Stimulated activated CD4-positive, alpha-beta T cell treated with anti-CD3 and anti-CD28 coated beads, Interleukin-2, amount 100 ng/mL, for 24 hours (primary cell): ENCODE measurements around the gene CTPS1.

ENCODE experiments used
- DNase-seq, 2 donors: peaks; one replicate each; pipeline ENCODE4 v3.0.0-alpha.2; 2020

Gene CTPS1

GRCh38 chr1:41003127-41003639, 23.7 kb downstream of the CTPS1 start:
- DNase-seq = no peak

- peak; percentile 84 to 85 for DNase-seq
These were observed 24.2 kb downstream of the CTPS1 start for GRCh38 chr1:41003640-41004220.

DNA sequence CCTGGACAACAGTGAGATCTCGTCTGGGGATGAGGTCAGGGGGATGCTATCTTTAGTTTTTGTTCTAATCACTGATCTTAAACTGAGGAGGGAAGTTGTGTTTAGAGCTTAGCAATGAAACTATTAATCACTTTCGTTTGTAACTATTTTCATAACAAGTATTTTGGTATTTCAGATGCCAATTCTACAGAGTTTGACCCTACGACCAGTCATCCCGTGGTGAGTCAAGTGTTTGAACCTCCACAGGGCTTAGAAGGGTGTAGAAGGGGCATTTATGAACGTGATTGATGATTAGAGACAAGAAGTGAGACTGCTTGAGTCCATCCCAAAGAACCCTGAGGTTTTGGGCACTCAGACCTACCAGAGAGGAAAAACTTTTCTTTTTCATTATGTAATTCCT, 26.4 kb downstream of the CTPS1 start:
- DNase-seq = no peak

DNA sequence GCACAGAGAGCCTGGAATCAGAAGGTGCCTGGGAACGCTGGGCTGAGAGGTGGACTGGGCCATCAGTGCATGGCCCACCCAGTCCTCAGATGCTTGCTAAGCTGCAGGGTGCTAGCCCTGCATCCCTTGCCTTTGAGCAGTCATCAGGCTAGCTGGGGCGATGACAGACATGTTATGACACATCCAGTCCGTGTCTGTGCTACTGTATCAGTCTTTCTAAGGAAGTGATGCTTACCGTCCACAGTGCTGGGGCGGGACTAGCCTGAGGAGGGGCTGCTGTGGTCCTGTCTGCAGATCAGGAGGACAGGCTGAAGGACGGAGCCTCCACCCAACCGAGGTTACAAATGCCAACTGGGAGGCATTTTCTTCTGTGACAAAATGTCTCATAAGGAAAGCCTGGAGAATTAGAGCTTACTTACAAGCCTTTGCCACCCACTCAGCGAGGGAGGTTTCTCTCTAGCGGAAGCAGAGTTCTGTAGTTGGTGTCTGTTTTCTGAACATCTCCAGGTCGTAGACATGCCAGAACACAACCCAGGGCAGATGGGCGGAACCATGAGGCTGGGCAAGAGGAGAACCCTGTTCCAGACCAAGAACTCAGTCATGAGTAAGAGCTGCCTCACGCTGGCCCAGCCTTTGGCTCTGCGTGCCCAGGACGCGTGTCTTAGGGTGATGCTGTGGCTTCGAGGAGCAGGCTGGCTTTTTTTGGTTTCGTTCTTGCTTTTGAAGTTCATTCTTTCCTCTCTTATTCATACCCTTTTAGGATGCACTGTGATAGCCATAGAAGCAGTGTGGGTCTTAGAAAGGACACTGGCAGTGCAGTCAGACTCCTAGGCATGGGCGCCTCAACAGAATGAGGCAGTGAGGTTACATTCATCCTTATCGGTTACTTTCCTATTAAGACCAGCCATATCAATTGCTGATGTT, 27.7 kb downstream of the CTPS1 start:
- DNase-seq = no peak

GRCh38 chr1:41009466-41009865, 30.0 kb downstream of the CTPS1 start:
- no peak for DNase-seq

DNA sequence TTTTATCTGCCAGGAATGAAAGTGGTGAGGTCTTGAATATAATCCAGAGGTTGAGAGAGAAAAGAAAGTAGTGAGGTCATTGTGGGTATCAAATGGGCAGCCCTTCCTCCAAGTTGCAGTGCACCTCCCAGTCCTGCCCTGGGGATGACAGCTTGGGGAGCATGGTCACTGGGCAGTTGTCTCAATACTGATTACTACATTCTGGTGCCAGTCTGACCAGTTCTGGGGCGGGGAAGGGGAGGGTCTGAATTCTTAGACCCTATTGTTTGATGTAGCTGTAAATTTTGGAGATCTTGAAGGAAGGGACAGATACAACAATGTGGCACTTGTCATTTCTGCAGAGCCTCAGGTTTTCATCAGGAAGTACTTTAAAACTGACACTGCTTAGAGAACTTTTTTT, 30.8 kb downstream of the CTPS1 start:
- DNase-seq = no peak

- DNase-seq = no peak
These were observed 33.5 kb downstream of the CTPS1 start for GRCh38 chr1:41013024-41013423.

- no peak for DNase-seq
These were observed 34.3 kb downstream of the CTPS1 start for GRCh38 chr1:41013796-41014195.

DNA sequence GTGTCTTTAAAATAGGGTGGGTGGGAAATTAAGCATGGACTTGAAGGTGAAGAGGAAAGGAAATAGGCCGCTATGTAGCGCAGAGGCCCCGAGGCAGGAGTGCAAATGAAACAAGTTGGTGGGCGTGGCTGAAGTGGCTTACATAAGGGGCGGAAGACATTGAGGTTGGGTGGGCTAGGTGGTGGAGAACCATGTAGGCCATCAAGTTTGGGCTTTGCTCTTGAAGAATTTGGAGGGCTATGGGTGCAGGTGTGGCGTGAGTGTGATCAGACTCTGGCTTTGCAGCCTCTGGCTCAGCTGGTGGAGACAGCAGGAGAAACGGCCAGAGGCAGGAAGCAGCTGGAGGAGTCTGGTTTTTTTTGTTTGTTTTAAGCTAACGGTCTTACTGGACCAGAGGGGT, 35.4 kb downstream of the CTPS1 start:
- DNase-seq = no peak

DNA sequence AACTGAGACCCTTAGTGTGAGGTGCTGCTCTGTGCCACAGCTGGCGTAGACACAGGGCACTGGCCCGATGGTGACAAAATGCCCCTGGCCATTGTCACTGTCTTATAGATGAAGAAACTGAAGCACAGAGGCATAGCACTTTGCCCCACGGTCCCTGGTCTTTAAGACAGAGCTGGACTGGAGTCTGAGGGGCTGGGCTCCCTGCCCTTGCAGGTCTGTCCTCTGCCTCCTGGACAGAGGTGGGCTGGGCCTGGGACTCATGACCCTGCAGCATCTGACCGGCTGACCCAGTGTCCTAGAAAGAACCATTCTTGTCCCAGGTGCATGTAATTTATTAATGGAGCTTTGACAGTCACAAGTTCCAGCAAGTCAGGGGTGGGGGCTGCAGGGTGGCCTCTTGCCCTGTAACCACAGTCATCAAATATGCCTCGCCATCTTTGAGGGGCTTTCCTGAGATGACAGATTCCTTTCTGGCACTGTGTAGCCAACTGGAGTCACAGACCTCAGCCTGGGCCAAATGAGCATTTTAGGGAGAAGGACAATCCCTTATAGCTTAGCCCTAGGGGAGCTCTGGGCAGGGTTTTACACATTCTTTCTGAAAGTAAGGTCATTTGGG, 35.9 kb downstream of the CTPS1 start:
- no peak for DNase-seq

GRCh38 chr1:41015897-41016470, 36.5 kb downstream of the CTPS1 start:
- DNase-seq = no peak

DNA sequence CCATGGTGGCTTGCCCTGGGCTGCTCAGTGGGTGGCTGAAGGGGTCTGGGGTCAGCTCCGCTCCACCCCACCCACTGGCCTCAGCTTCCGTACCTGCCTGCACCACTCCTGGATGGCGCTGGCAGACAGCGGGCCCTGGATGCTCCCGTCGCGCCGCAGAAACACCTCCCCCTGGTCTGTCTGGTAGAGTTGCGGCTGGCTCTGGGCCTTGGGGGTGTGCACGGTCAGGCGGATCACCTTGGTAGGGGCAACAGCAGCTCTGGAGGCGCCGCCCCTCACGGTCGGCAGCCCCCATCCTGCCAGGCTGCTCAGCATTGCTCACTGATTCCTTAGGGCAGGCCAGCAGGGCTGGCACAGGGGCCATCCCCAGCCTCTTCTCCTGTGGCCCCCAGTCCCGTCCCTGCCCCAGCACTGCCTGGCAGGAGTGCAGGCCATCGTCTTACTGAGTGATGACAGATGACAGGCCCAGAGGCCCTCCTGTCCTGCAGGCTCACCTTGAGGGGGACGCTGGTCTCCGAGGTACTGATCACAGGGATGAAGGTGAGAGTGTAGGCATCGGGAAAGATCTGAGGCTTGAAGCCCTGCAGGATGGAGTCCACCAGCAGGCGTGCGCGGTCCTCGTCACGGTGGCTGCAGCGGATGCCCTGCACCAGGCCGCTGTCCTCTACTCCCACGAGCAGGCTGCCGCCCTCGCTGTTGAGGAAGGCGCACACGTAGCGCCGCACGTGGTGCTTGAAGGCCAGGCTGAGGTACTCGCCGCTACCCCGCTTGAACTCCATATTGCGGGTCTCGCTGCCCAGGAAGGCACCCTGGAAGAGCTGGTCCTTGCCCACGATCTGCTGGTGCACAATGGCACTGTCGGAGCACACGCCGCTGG, 37.9 kb downstream of the CTPS1 start:
- no peak for DNase-seq

- no peak for DNase-seq
These were observed 38.5 kb downstream of the CTPS1 start for GRCh38 chr1:41018018-41018410.

DNA sequence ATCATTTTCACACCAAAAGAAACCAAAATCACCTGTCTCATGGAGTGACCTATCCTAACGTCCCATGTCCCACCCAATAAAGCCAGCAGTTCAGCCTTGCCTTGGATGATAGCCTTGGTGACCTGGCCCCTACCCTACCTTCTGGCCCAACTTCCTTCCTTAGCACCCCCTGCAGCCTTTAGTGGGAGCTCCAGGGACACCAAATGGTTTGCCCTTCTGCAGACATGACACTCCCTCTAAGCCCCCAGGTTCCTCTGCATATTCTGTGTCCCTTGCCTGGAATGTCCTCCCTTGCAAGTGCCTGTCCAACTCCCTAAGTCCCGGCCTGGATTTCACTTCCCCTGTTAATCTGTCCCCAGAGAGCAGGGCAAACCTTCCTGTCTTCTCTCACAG, 39.9 kb downstream of the CTPS1 start:
- no peak for DNase-seq

DNA sequence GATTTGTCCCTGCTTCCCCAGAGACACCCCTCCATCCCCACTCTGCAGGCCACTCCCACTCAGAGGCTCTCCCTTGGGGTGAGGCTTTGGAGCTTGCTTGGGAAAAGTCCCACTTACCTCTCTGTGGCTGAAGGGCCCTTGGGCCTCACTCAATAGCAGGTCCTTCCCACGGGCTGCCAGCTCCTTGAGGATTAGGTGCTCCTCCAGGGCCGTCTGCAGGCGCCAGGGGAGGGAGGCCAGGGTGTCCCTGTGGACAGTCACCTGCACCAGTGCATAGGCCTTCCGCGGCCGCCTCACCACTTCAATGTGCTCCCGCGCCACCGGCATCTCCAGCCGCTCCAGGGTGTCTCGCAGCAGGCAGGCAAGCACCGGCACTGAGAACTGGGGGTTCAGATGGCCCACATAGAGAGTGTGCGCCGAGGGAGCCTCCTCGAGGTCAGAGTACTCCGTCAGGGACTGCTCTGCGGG, 40.6 kb downstream of the CTPS1 start:
- no peak for DNase-seq

GRCh38 chr1:41020654-41021053, 41.2 kb downstream of the CTPS1 start:
- no peak for DNase-seq

- DNase-seq = no peak
These were observed 42.2 kb downstream of the CTPS1 start, which contains the start of gene SLFNL1 for GRCh38 chr1:41021526-41022308. TSS of gene SLFNL1 (minus strand) at chr1:41021725. CDS start at chr1:41020660, 1,065 bp downstream.

GRCh38 chr1:41022424-41022823, 42.9 kb downstream of the CTPS1 start:
- DNase-seq = no peak

DNA sequence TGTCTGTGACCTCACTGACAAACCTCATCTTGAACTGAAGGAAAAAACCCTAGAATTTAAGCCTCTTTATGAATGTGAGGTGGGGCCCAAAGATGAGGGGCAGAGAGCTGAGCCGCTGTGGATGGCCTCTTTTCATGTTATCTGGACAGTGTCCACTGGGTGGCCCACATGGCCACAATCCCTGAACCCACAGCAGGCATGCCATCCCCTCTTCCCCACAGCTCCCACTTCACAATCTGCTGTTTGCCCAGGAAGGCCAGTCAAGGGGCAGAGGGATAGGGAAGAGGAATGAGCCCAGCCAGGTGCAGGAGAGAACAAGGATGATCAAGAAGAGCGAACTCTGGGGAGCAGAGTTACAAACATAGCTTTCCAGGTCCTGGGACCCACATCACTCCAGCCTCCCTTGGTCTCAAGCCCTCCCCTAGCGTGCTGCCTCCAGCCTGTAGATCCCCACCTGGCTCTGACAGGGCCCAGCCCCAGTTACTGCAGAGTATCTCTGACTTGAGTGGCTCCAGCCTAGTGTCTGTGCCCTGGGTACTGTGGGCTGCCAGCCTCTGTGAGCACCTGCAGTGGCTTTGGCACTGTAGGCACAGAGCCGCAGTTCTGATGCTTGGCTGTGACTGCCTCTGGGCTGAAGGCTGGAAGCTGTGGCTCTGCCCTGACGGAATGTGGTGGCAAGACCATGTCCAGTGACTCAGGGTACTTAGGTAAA, 43.9 kb downstream of the CTPS1 start:
- no peak for DNase-seq

GRCh38 chr1:41024953-41025352, 45.5 kb downstream of the CTPS1 start:
- no peak for DNase-seq
